ENCODE measurements around the gene POTEI. TPM values are rescaled to one million over a fixed set of nuclear protein-coding genes. Genes with fewer than 3 reads are reported as not detected.
"Not testable (repeated sequence)": the region's sequence is repeated elsewhere in the genome, so short reads cannot be mapped to it uniquely, and the experiment has no call there.

Gene POTEI
- total RNA-seq (2013) = not detected
- polyA plus RNA-seq (not detected), polyA minus RNA-seq (not detected in 2 replicates), total RNA-seq (0 to 0.41 (median 0.15) reads per million in 11 experiments)

DNA sequence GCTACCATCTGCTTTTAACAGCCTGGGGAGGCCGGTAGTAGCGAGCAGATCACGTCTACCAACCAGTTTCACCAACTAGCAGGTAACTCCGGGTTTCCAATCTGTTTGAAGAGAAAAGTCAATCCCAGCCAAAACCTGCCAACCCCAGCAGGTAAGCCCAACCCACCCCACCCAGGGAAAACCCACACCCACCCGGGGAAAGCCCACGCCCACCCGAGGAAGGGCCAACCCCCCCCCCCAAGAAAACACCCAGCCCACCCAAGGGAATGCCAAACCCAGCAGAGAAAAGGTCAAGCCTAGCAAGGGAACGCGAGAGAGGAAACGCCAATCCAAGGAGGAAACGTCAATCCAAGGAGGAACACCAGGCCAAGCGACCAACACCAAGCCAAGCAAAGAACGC is at the start of gene POTEI:
POTEI (minus strand) TSS at position 101 of the 400 bp plus-strand sequence; CDS start at position 8, 93 bp downstream.
- H3K9me3 Mint-ChIP-seq; H3K27ac Mint-ChIP-seq; H3K27me3 Mint-ChIP-seq (ENCODE audit: low read depth in 3 of 3); H4K20me1 ChIP-seq (ENCODE audit: insufficient read depth, low read length); H3K27ac ChIP-seq (ENCODE audit: low read depth in 1 of 2, low read length in 2 of 2); H3K79me2 ChIP-seq (ENCODE audit: insufficient read depth, low read length); H3K9ac ChIP-seq (ENCODE audit: insufficient read depth, low read length, poor library complexity, severe bottlenecking); H3K4me3 Mint-ChIP-seq; H3K36me3 Mint-ChIP-seq; H3K4me2 ChIP-seq (replicated peaks; ENCODE audit: extremely low read depth, low read length, poor library complexity, severe bottlenecking); H3K4me3 ChIP-seq (replicated peaks in 1 of 3; ENCODE audit: low read depth in 2 of 3, low read length in 3 of 3); H3K4me1 Mint-ChIP-seq; H3K36me3 ChIP-seq (replicated peaks in 1 of 2; ENCODE audit: control insufficient read depth in 1 of 2, insufficient read depth in 2 of 2, low read length in 2 of 2); H3K9me3 ChIP-seq (replicated peaks in 1 of 2; ENCODE audit: control insufficient read depth in 1 of 2, insufficient read depth in 1 of 2, low read length in 2 of 2); H2AFZ ChIP-seq (ENCODE audit: insufficient read depth, low read depth, low read length, poor library complexity, severe bottlenecking); intact Hi-C loops (cut with micrococcal nuclease); H3K27me3 ChIP-seq (ENCODE audit: control insufficient read depth in 2 of 2, insufficient read depth in 2 of 2, low read length in 2 of 2); DNase-seq; H3K4me1 ChIP-seq (ENCODE audit: control insufficient read depth in 1 of 2, insufficient read depth in 2 of 2, low read length in 2 of 2): not testable (repeated sequence)
- WGBS (ENCODE audit: insufficient coverage) = no CpG with 5 or more reads among the region's 13 CpGs

- H3K4me2 ChIP-seq (replicated peaks; ENCODE audit: extremely low read depth, low read length, poor library complexity, severe bottlenecking); H3K4me1 ChIP-seq (ENCODE audit: control insufficient read depth in 1 of 2, insufficient read depth in 2 of 2, low read length in 2 of 2); H3K36me3 ChIP-seq (replicated peaks in 1 of 2; ENCODE audit: control insufficient read depth in 1 of 2, insufficient read depth in 2 of 2, low read length in 2 of 2); H3K4me3 Mint-ChIP-seq; H3K27ac ChIP-seq (ENCODE audit: low read depth in 1 of 2, low read length in 2 of 2); H3K9me3 ChIP-seq (replicated peaks in 1 of 2; ENCODE audit: control insufficient read depth in 1 of 2, insufficient read depth in 1 of 2, low read length in 2 of 2); H3K79me2 ChIP-seq (ENCODE audit: insufficient read depth, low read length); H3K36me3 Mint-ChIP-seq; H3K4me3 ChIP-seq (replicated peaks in 1 of 3; ENCODE audit: low read depth in 2 of 3, low read length in 3 of 3); H3K27me3 ChIP-seq (ENCODE audit: control insufficient read depth in 2 of 2, insufficient read depth in 2 of 2, low read length in 2 of 2); H3K27me3 Mint-ChIP-seq (ENCODE audit: low read depth in 3 of 3); H3K4me1 Mint-ChIP-seq; DNase-seq; H4K20me1 ChIP-seq (ENCODE audit: insufficient read depth, low read length); H3K9ac ChIP-seq (ENCODE audit: insufficient read depth, low read length, poor library complexity, severe bottlenecking); intact Hi-C loops (cut with micrococcal nuclease); H3K27ac Mint-ChIP-seq; H2AFZ ChIP-seq (ENCODE audit: insufficient read depth, low read depth, low read length, poor library complexity, severe bottlenecking); H3K9me3 Mint-ChIP-seq: not testable (repeated sequence)
- WGBS (ENCODE audit: insufficient coverage) = no CpG with 5 or more reads among the region's 8 CpGs
These were observed 47.3 kb upstream of the POTEI start for GRCh38 chr2:130556441-130556840.

- H3K4me1 ChIP-seq (ENCODE audit: control insufficient read depth in 1 of 2, insufficient read depth in 2 of 2, low read length in 2 of 2); H3K9me3 Mint-ChIP-seq; H3K36me3 Mint-ChIP-seq; H3K9ac ChIP-seq (ENCODE audit: insufficient read depth, low read length, poor library complexity, severe bottlenecking); H3K27me3 Mint-ChIP-seq (ENCODE audit: low read depth in 3 of 3); H3K9me3 ChIP-seq (replicated peaks in 1 of 2; ENCODE audit: control insufficient read depth in 1 of 2, insufficient read depth in 1 of 2, low read length in 2 of 2); H2AFZ ChIP-seq (ENCODE audit: insufficient read depth, low read depth, low read length, poor library complexity, severe bottlenecking); H3K4me1 Mint-ChIP-seq; H3K4me3 Mint-ChIP-seq; H3K27ac ChIP-seq (ENCODE audit: low read depth in 1 of 2, low read length in 2 of 2); H3K4me2 ChIP-seq (replicated peaks; ENCODE audit: extremely low read depth, low read length, poor library complexity, severe bottlenecking); H3K79me2 ChIP-seq (ENCODE audit: insufficient read depth, low read length); H3K27me3 ChIP-seq (ENCODE audit: control insufficient read depth in 2 of 2, insufficient read depth in 2 of 2, low read length in 2 of 2); H3K36me3 ChIP-seq (replicated peaks in 1 of 2; ENCODE audit: control insufficient read depth in 1 of 2, insufficient read depth in 2 of 2, low read length in 2 of 2); H3K4me3 ChIP-seq (replicated peaks in 1 of 3; ENCODE audit: low read depth in 2 of 3, low read length in 3 of 3); H3K27ac Mint-ChIP-seq; DNase-seq; intact Hi-C loops (cut with micrococcal nuclease); H4K20me1 ChIP-seq (ENCODE audit: insufficient read depth, low read length): not testable (repeated sequence)
- WGBS (ENCODE audit: insufficient coverage) = no CpG with 5 or more reads among the region's 4 CpGs
These were observed 45.0 kb upstream of the POTEI start for GRCh38 chr2:130554178-130554577.

DNA sequence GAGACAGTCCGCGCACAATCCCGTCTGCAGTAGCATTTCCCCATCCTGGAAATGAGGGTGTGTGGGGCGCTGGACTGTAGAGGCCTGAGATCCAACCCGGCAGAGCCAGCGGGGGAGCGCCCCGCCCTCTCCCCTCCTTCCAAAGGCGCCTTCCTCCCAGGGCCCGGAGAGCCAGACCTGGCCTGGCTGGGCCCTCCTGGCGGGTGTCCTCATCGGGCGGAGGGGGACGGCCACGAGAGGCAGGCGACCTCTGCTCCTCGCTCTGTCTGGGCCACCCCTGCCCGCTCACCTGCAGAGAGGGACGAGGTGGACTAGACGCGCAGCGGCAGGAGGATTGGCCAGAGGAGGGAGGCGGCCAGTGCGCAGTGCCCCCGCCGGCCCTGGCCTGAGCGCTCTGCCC is 40.3 kb upstream of the POTEI start:
- H2AFZ ChIP-seq (ENCODE audit: insufficient read depth, low read depth, low read length, poor library complexity, severe bottlenecking); H3K4me3 ChIP-seq (replicated peaks in 1 of 3; ENCODE audit: low read depth in 2 of 3, low read length in 3 of 3); DNase-seq; H3K9me3 Mint-ChIP-seq; H3K79me2 ChIP-seq (ENCODE audit: insufficient read depth, low read length); H3K36me3 Mint-ChIP-seq; H3K27me3 ChIP-seq (ENCODE audit: control insufficient read depth in 2 of 2, insufficient read depth in 2 of 2, low read length in 2 of 2); H3K36me3 ChIP-seq (replicated peaks in 1 of 2; ENCODE audit: control insufficient read depth in 1 of 2, insufficient read depth in 2 of 2, low read length in 2 of 2); intact Hi-C loops (cut with micrococcal nuclease); H3K9ac ChIP-seq (ENCODE audit: insufficient read depth, low read length, poor library complexity, severe bottlenecking); H4K20me1 ChIP-seq (ENCODE audit: insufficient read depth, low read length); H3K4me1 Mint-ChIP-seq; H3K4me2 ChIP-seq (replicated peaks; ENCODE audit: extremely low read depth, low read length, poor library complexity, severe bottlenecking); H3K27me3 Mint-ChIP-seq (ENCODE audit: low read depth in 3 of 3); H3K27ac Mint-ChIP-seq; H3K27ac ChIP-seq (ENCODE audit: low read depth in 1 of 2, low read length in 2 of 2); H3K9me3 ChIP-seq (replicated peaks in 1 of 2; ENCODE audit: control insufficient read depth in 1 of 2, insufficient read depth in 1 of 2, low read length in 2 of 2); H3K4me1 ChIP-seq (ENCODE audit: control insufficient read depth in 1 of 2, insufficient read depth in 2 of 2, low read length in 2 of 2); H3K4me3 Mint-ChIP-seq: not testable (repeated sequence)
- WGBS (ENCODE audit: insufficient coverage) = no CpG with 5 or more reads among the region's 27 CpGs
